Measurements from ENCODE around the gene OR7A5. TPM values are rescaled to one million over a fixed set of nuclear protein-coding genes. Genes with fewer than 3 reads are reported as not detected.

The OR7A5 gene
- total and polyA plus RNA-seq, 2 of the 8 experiments (the other 6 are each of a cell fraction or from before 2014, with no cell fraction given) = not detected

GRCh38 chr19:14782626-14783409, 52.2 kb downstream of the OR7A5 start:
- POLR2A ChIA-PET (ENCODE audit: partially characterized antibody) = interaction anchor here (1.1 kb wide), 1 partner anchor 209 kb away, joined by 4 read pairs; no protein-coding TSS in a partner anchor
- no peak overlapping the region for H2AFZ ChIP-seq (ENCODE audit: low read length)
- H3K4me1 ChIP-seq (replicated peaks in 1 of 4; ENCODE audit: control insufficient read depth in 3 of 4, insufficient read depth in 4 of 4, low read length in 3 of 4) = peaks cover 0 to 3% (median 1%) of the 10 kb centered on the region in 4 experiments; a peak in 1 of 7 replicates
- no peak overlapping the region for H2BK120ac ChIP-seq (replicated peaks; ENCODE audit: low read depth, low read length)
- H3K27me3 ChIP-seq (replicated peaks in 1 of 4; ENCODE audit: control insufficient read depth in 3 of 4, extremely low read depth in 1 of 4, insufficient read depth in 3 of 4, low read length in 3 of 4) = no peaks in the 10 kb centered on the region
- no peak overlapping the region for H2AK5ac ChIP-seq (ENCODE audit: low read depth, low read length)
- peak in 1 of 2 experiments; percentile 8 for DNase-seq (ENCODE audit: low read depth in 1 of 2, low spot score in 2 of 2)
- H2BK15ac ChIP-seq (ENCODE audit: low read length) = no peak overlapping the region
- H3K79me2 ChIP-seq (ENCODE audit: control insufficient read depth in 1 of 2, insufficient read depth in 2 of 2, low read length in 2 of 2) = no peaks in the 10 kb centered on the region
- H2BK20ac ChIP-seq (ENCODE audit: low read length) = no peak overlapping the region
- no peaks in the 10 kb centered on the region for H3K36me3 ChIP-seq (ENCODE audit: control insufficient read depth in 2 of 4, insufficient read depth in 4 of 4, low read length in 3 of 4)
- no peak overlapping the region for H3K4me2 ChIP-seq (ENCODE audit: insufficient read depth in 1 of 2, low read depth in 2 of 2, low read length in 2 of 2)
- WGBS, 2 experiments (ENCODE audit: extremely low coverage in 1 of 2, insufficient coverage in 1 of 2, insufficient read length in 1 of 2, insufficient replicate concordance in 2 of 2, low coverage in 1 of 2, low lambda C conversion rate in 2 of 2, missing lambda C conversion rate in 1 of 2) = 89% methylated on average over 16 of the region's 16 CpGs; no CpG with 5 or more reads in 1 of the 2 experiments
- H3K79me1 ChIP-seq (ENCODE audit: low read depth, low read length) = no peaks in the 10 kb centered on the region
- no peak overlapping the region for H2BK12ac ChIP-seq (ENCODE audit: low read depth, low read length)
- H2BK5ac ChIP-seq (ENCODE audit: low read depth, low read length) = no peak overlapping the region
- H3K9me3 ChIP-seq (ENCODE audit: insufficient read depth in 2 of 2, low read depth in 1 of 2, low read length in 1 of 2) = no peaks in the 10 kb centered on the region
- CTCF ChIA-PET (ENCODE audit: partially characterized antibody) = interaction anchor here (0.7 kb wide), 1 partner anchor 630 kb away, joined by 3 read pairs; no protein-coding TSS in a partner anchor
- no peak overlapping the region for H3K27ac ChIP-seq (ENCODE audit: low read depth, low read length)
- no peak for FAIRE-seq
- H4K8ac ChIP-seq (ENCODE audit: extremely low read depth, insufficient read depth, low read length) = no peak overlapping the region
- no peak overlapping the region for H3K23ac ChIP-seq (ENCODE audit: insufficient read length)
- H3K9ac ChIP-seq (replicated peaks in 1 of 4; ENCODE audit: extremely low read depth in 1 of 4, low read depth in 3 of 4, low read length in 3 of 4) = no peak overlapping the region
- H3K4ac ChIP-seq (replicated peaks; ENCODE audit: insufficient read length, low read depth, low read length) = no peak overlapping the region
- no peak overlapping the region for H4K91ac ChIP-seq (replicated peaks; ENCODE audit: insufficient read length, low read length)
- H3K23me2 ChIP-seq (ENCODE audit: low read depth, low read length) = no peaks in the 10 kb centered on the region
- no peak overlapping the region for H4K5ac ChIP-seq (ENCODE audit: insufficient read length, low read depth, low read length)
- H4K20me1 ChIP-seq (replicated peaks in 1 of 2; ENCODE audit: control insufficient read depth in 1 of 2, insufficient read depth in 2 of 2, low read length in 2 of 2) = no peaks in the 10 kb centered on the region
- no peak overlapping the region for H3K4me3 ChIP-seq (ENCODE audit: extremely low read depth in 1 of 4, insufficient read depth in 2 of 4, low read depth in 3 of 4, low read length in 4 of 4)
- no peak overlapping the region for H3K14ac ChIP-seq (ENCODE audit: insufficient read length)
- H3K18ac ChIP-seq (ENCODE audit: extremely low read depth, low read length) = no peak overlapping the region
- no peak overlapping the region for H3K56ac ChIP-seq (replicated peaks; ENCODE audit: insufficient read length, low read depth, low read length)
- no peak for TF ChIP-seq GTF2F1 (IDR thresholded peaks at IDR 0.05; ENCODE audit: borderline replicate concordance, low read depth, low read length)
- TF ChIP-seq CHD1 (IDR thresholded peaks at IDR 0.05; ENCODE audit: low read depth, low read length) = no peak
- no peak for TF ChIP-seq RBBP5 (IDR thresholded peaks at IDR 0.05; ENCODE audit: borderline replicate concordance, low read depth, low read length)
- TF ChIP-seq CREB1 (IDR thresholded peaks at IDR 0.05) = no peak
- no peak for TF ChIP-seq RNF2 (IDR thresholded peaks at IDR 0.05; ENCODE audit: borderline replicate concordance, low read depth, low read length, missing control alignments, poor library complexity, severe bottlenecking)
- TF ChIP-seq KDM4A (IDR thresholded peaks at IDR 0.05; ENCODE audit: low read depth, low read length, severe bottlenecking) = no peak
- TF ChIP-seq EGR1 (IDR thresholded peaks at IDR 0.05; ENCODE audit: borderline replicate concordance, low read depth, low read length) = no peak
- TF ChIP-seq ASH2L (IDR thresholded peaks at IDR 0.05; ENCODE audit: low read length) = no peak
